PC-3 (cell line): ENCODE measurements around the gene FBXL4. TPM values are rescaled to one million over a fixed set of nuclear protein-coding genes. Genes with fewer than 3 reads are reported as not detected.

Source experiments
- ATAC-seq: fragments of 200-7000 bp; cut with Tn5 transposase; 2 replicates; pipeline ENCODE4 v1.9.1; 2020; ENCODE audit warnings: mild to moderate bottlenecking, moderate library complexity
- BruUV-seq: library from RNA; stranded (reverse); fragments of 400-500 nt; replicated peaks from 2 replicates; lab custom pipeline; 2021; lab: Mats Ljungman, UMichigan
- CTCF ChIA-PET: fragments of 300-600 bp; sonication (Branson Sonifier 250); formaldehyde crosslinking; loops from one replicate; lab custom pipeline; 2022; ENCODE audit warnings: antibody characterized with exemption; lab: Charles Lee
- POLR2A ChIA-PET: fragments of 300-600 bp; sonication (Branson Sonifier 250); formaldehyde crosslinking; loops from one replicate; lab custom pipeline; 2022; ENCODE audit warnings: antibody characterized with exemption; ENCODE audit not compliant: unreplicated experiment; lab: Charles Lee
- DNase-seq: peaks from one replicate; pipeline ENCODE4 v3.0.0-alpha.2; 2015
- H2AFZ ChIP-seq: fragments of 300-600 bp; sonication (generic); 2 replicates; pipeline ENCODE4 v1.6.0; 2016; ENCODE audit warnings: antibody characterized with exemption, low read length
- H3F3A ChIP-seq: fragments of 300-600 bp; sonication (generic); one replicate; pipeline ENCODE4 v1.6.0; 2017; ENCODE audit warnings: antibody characterized with exemption, low read length, control low read depth, mild to moderate bottlenecking; ENCODE audit not compliant: unreplicated experiment
- H3K27ac ChIP-seq: fragments of 300-600 bp; sonication (generic); 2 replicates; pipeline ENCODE4 v1.5.1; 2016; ENCODE audit warnings: mild to moderate bottlenecking, low read length
- H3K27me3 ChIP-seq: fragments of 300-600 bp; sonication (generic); 2 replicates; pipeline ENCODE4 v1.6.1; 2016; ENCODE audit warnings: low read length, mixed read lengths
- H3K36me3 ChIP-seq: fragments of 300-600 bp; sonication (generic); 2 replicates; pipeline ENCODE4 v1.6.1; 2016; ENCODE audit warnings: low read depth, mixed run types, low read length, mixed read lengths
- H3K4me1 ChIP-seq: fragments of 300-600 bp; sonication (generic); 2 replicates; pipeline ENCODE4 v1.5.1; 2016; ENCODE audit warnings: low read length; ENCODE audit not compliant: insufficient read depth
- H3K4me2 ChIP-seq: fragments of 300-600 bp; sonication (generic); 2 replicates; pipeline ENCODE4 v1.6.0; 2016; ENCODE audit warnings: low read length
- H3K4me3 ChIP-seq: fragments of 300-600 bp; sonication (generic); 2 replicates; pipeline ENCODE4 v1.5.1; 2016; ENCODE audit warnings: mild to moderate bottlenecking, low read length, mixed read lengths
- H3K79me2 ChIP-seq: fragments of 300-600 bp; sonication (generic); 2 replicates; pipeline ENCODE4 v1.6.1; 2017; ENCODE audit warnings: low read length, mixed read lengths
- H3K9ac ChIP-seq: fragments of 300-600 bp; sonication (generic); 2 replicates; pipeline ENCODE4 v1.6.0; 2016; ENCODE audit warnings: mild to moderate bottlenecking, low read length
- H3K9me2 ChIP-seq: fragments of 300-600 bp; sonication (generic); replicated peaks from 2 replicates; pipeline ENCODE4 v1.6.1; 2016; ENCODE audit warnings: mixed run types, low read length, mixed read lengths
- H3K9me3 ChIP-seq: fragments of 300-600 bp; sonication (generic); 2 replicates; pipeline ENCODE4 v1.6.1; 2016; ENCODE audit warnings: low read length, mixed read lengths
- H4K20me1 ChIP-seq: fragments of 300-600 bp; sonication (generic); 2 replicates; pipeline ENCODE4 v1.6.1; 2016; ENCODE audit warnings: low read length, mixed read lengths
- CTCF ChIP-seq: fragments of 300-600 bp; sonication (generic); conservative IDR thresholded peaks from 2 replicates; pipeline ENCODE4 v1.5.1; 2017; ENCODE audit warnings: antibody characterized with exemption, low read depth, mild to moderate bottlenecking, low read length
- EZH2 ChIP-seq: fragments of 300-600 bp; sonication (generic); IDR thresholded peaks from one replicate; pipeline ENCODE4 v1.6.1; 2017; ENCODE audit warnings: antibody characterized with exemption, mild to moderate bottlenecking, low read length; ENCODE audit not compliant: unreplicated experiment
- EZH2phosphoT487 ChIP-seq: fragments of 300-600 bp; sonication (generic); IDR thresholded peaks from 2 replicates; pipeline ENCODE4 v1.6.1; 2018; ENCODE audit warnings: mild to moderate bottlenecking, antibody characterized with exemption, low read length, borderline replicate concordance
- intact Hi-C: fragments of 100-400 bp; cut with micrococcal nuclease; formaldehyde crosslinking; loops from 2 replicates; pipeline ENCODE4 v1.9.0; 2023
- total RNA-seq: library from RNA; depleted of rRNA; stranded (reverse); fragments of >200 nt; gene quantifications from 2 replicates; pipeline ENCODE4 v1.2.3, GENCODE V29; 2014

FBXL4 gene
- total RNA-seq, 1 experiment from 2014 or later = 3.8 TPM

- ATAC-seq = no peak
- TF ChIP-seq EZH2 (no peak), EZH2phosphoT487 (no peak), CTCF (no peak)
- Histone ChIP-seq H3K9ac (no peak overlapping the region), H3K36me3 (no peaks in the 10 kb centered on the region), H3K9me3 (no peaks in the 10 kb centered on the region), H3K27ac (no peak overlapping the region), H3F3A (no peaks in the 10 kb centered on the region), H2AFZ (no peak overlapping the region), H3K9me2 (no peaks in the 10 kb centered on the region), H3K27me3 (peaks cover 91% of the 10 kb centered on the region), H3K4me3 (no peak overlapping the region), H4K20me1 (no peaks in the 10 kb centered on the region), H3K79me2 (no peaks in the 10 kb centered on the region), H3K4me2 (no peak overlapping the region), H3K4me1 (no peaks in the 10 kb centered on the region; the same call in 1 of the 2 replicates)
- intact Hi-C loops = no loop called here
- no peak for DNase-seq
- POLR2A ChIA-PET = no interaction called here
- no TSS peak for BruUV-seq
- CTCF ChIA-PET = no interaction called here
These were observed 116.4 kb downstream of the FBXL4 start for GRCh38 chr6:98831057-98831958.

- H3K9ac ChIP-seq = no peak overlapping the region
- no peak for DNase-seq
- no peak for ATAC-seq
- BruUV-seq = no TSS peak
- no peaks in the 10 kb centered on the region for H3K9me2 ChIP-seq
- H3K4me2 ChIP-seq = no peak overlapping the region
- intact Hi-C loops = no loop called here
- H4K20me1 ChIP-seq = no peaks in the 10 kb centered on the region
- H3K27me3 ChIP-seq = peaks cover 91% of the 10 kb centered on the region
- ChIA-PET POLR2A (no interaction called here), CTCF (no interaction called here)
- no peaks in the 10 kb centered on the region; the same call in 1 of the 2 replicates for H3K4me1 ChIP-seq
- H2AFZ ChIP-seq = no peak overlapping the region
- no peak overlapping the region for H3K27ac ChIP-seq
- H3K79me2 ChIP-seq = no peaks in the 10 kb centered on the region
- no peaks in the 10 kb centered on the region for H3K36me3 ChIP-seq
- no peaks in the 10 kb centered on the region for H3K9me3 ChIP-seq
- TF ChIP-seq EZH2 (no peak), CTCF (no peak), EZH2phosphoT487 (no peak)
- H3F3A ChIP-seq = no peaks in the 10 kb centered on the region
- H3K4me3 ChIP-seq = no peak overlapping the region
These were observed 117.6 kb downstream of the FBXL4 start for GRCh38 chr6:98830146-98830545.

GRCh38 chr6:98828941-98829411, 118.8 kb downstream of the FBXL4 start:
- ATAC-seq (no peak), DNase-seq (no peak)
- BruUV-seq = no TSS peak
- Histone ChIP-seq H2AFZ (no peak overlapping the region), H3K27ac (no peak overlapping the region), H3K27me3 (peaks cover 92% of the 10 kb centered on the region), H3K9me3 (no peaks in the 10 kb centered on the region), H3K36me3 (no peaks in the 10 kb centered on the region), H3K4me1 (no peaks in the 10 kb centered on the region; the same call in 1 of the 2 replicates), H4K20me1 (no peaks in the 10 kb centered on the region), H3K4me3 (no peak overlapping the region), H3K4me2 (no peak overlapping the region), H3K79me2 (no peaks in the 10 kb centered on the region), H3K9ac (no peak overlapping the region), H3K9me2 (no peaks in the 10 kb centered on the region), H3F3A (no peaks in the 10 kb centered on the region)
- ChIA-PET CTCF (no interaction called here), POLR2A (no interaction called here)
- intact Hi-C loops = no loop called here
- TF ChIP-seq CTCF (no peak), EZH2phosphoT487 (no peak)
